ENCODE data around the gene OR51S1.
"Not testable (repeated sequence)": the region's sequence is repeated elsewhere in the genome, so short reads cannot be mapped to it uniquely, and the experiment has no call there.

Gene OR51S1

GRCh38 chr11:4821021-4821420 lies 28.0 kb downstream of the OR51S1 start, which contains the start of gene OR51F2:
Gene OR51F2 (plus strand): TSS chr11:4821321. CDS start chr11:4821422, 101 bp downstream.
- no peak within 1 kb of the TSS for H3K4me3 ChIP-seq
- no peak within 1 kb of the TSS for H3K27ac ChIP-seq

GRCh38 chr11:4809246-4809645 lies 39.8 kb downstream of the OR51S1 start:
- Histone ChIP-seq H3K27ac (no peak overlapping the region), H3K4me3 (no peak overlapping the region)

DNA sequence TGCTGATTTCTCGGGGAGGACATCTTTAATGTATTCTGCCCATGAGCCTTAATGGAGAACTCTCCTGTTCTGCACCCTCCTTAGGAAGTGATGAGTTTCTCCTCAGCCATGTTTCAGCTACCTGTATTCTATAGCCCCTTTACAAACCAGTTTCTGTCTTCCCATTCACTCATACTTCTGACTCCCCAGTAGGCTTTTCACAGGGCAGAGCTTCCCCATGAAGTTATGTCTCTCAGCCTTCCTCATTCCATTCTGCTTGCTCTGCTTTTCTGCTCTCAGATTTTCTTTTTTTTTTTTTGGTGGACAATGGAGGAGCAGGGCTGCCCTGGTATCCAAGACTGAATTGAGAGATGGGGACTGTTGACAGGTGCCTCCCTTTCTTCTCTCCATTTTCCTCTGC lies 40.5 kb downstream of the OR51S1 start:
- Histone ChIP-seq H3K27ac (no peak overlapping the region), H3K4me3 (no peak overlapping the region)

DNA sequence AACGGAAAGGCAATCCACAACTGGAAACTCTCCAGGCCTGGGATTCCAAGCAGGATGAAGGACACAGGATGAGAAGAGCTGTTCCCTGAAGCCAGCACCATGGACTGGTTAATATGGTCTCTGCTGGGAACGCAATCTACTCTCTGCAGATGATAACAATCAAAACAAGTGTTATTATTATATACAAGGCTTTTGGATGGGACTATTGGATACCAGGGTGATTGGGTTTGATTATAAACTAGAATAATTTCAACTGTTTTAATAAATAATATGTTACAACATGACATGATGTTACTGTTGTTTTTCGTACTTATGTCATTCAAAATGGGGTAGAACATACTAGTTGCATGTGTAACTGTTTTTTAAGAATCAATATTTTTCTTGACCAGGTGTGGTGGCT lies 44.7 kb downstream of the OR51S1 start, which contains the start of gene OR52R1:
Gene OR52R1 (minus strand): TSS at position 101 of the 400 bp plus-strand sequence. CDS start 0 bp downstream, at position 101.
- Histone ChIP-seq H3K27ac (no peak within 1 kb of the TSS), H3K4me3 (no peak within 1 kb of the TSS)

GRCh38 chr11:4801316-4801715 lies 47.7 kb downstream of the OR51S1 start:
- not testable (repeated sequence) for H3K27ac ChIP-seq, H3K4me3 ChIP-seq

DNA sequence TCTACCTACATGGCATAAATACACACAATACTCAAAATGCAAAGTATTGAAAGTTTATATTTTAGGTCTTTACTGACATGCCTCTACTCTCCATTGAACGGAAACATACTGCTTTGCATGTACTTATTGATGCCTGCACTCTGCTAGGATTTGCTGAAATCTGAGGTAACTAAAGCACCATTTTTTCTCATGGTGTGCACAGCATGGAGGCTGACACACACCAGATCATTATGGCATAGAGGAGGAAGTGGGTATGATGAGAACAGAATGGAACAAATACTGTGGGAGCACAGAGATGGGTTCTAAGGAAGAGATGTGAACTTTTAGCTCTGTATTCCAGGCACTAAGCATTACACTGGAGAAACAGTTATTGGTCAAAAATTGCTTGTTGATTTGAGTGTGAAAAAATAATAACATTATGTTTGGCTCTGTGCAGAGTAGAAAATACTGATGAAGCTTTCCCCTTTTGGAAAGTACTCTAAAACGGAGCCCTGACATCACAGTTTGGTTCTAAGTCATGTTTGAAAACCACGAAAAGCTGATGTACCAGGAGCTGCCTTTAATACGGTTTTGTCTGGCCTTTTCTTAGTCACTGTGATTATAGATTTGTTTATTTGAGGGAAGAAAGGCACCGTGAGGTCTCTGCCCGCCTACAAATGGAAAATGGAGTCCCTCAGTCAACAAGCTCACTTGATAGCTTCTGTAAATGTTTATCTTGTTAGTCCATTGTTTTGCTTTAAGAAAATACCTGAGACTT lies 50.4 kb downstream of the OR51S1 start:
- Histone ChIP-seq H3K27ac (no peak overlapping the region), H3K4me3 (no peak overlapping the region)

Measured in skin epidermis (tissue), 12 donors.